Measurements from ENCODE around the gene GRM8.

Gene GRM8

DNA sequence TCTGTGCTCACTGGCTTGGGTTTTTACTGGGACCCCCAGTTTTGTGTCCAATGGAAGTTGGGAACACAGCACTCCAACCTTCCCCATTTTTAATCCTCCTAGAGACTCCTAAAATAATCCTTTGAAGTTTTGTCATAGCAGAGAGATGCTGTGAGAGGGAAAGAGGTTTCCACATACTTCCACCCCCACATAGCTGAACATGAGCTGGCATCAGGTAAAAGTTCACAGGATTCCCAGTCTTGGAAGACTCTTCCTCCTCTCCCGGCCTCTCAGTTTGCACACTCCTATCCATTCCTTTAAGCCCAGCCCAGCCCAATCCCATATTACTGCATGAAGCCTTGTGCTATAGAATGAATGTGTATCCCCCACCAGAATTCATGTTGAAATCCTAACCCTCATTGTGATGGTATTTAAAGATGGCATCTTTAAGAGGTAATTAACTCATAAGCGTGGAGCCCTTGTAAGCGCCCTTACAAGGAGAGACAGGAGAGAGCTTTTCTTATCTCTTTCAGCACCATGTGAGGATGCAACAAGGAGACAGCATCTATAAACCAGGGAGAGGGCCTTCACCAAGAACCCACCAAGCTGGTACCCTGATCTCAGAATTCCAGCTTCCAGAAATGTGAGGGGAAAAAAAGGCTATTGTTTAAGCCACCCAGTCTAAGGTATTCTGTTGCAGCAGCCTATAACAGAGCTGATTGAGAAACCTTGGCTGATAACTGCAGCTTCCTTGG is 22.4 kb downstream of the GRM8 start:
- no peak for DNase-seq (ENCODE audit: low spot score)

DNA sequence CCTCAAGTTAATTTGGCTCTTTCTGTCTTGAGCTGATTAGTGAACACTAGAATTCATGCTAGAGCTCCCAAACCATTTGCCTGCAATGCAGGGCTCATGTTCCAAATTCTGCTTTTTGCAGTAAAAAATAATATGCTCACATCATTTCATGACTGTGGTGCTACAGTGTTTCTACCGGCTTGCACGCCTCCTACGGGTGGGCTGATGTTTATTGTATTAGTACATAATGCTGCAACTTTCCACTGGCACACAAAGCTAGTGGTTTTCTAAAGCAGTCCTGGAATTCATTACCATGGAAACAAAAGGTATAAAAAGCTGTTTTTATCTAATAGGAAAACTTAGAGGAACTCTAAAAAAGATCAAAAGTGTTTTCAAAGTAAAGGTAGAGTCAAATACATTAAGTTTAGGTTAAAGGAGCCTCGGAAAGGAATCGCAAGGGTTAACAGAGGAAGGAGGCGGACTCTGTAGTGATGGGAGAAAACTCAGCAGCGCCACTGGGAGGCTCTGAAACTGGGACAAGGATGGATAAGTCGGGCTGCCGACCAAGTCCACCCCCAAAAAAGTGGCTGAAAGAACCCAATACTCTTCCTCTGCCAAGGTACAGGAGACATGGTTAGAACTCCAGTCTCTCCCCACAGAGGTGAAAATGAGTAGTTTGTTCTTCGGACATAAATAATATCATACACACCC is 25.9 kb downstream of the GRM8 start:
- no peak for DNase-seq (ENCODE audit: low spot score)

GRCh38 chr7:127221731-127222130 is 31.0 kb downstream of the GRM8 start:
- DNase-seq (ENCODE audit: low spot score): no peak

DNA sequence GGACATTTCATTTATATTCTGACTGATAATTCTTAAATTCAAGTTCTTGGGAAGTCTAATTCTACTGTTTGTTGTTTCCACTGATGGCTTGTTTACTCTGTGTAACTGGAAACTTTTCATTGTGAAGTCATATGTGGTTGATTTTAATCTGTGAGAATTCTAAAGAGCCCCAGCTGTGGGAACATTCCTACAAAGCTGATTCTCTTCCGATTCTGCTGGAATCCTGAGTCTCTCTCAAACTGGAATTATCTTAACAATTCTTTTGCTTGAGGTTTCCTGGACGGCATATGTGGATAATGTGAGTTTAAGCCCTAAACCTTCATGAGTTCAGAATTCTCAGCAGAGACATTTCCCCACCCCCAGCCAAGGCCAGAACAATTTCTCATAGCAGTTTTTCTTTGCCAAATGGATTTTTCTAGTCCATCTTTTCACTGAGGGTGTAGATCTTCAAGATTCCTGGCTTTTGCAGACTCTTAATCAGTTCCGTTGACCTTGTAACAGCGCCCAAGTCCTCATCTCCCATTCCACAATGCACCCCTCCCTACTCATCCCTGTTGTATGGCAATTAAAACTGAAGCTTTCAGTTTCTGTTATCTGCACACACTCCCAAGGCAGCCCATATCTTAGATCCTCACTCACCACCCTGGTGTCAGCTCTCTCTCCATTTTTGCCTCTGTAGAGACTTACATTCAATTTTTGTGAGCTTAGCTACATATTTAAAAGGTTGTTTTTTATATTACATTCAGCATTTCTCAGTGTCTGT is 37.6 kb downstream of the GRM8 start:
- DNase-seq (ENCODE audit: low spot score): no peak

DNA sequence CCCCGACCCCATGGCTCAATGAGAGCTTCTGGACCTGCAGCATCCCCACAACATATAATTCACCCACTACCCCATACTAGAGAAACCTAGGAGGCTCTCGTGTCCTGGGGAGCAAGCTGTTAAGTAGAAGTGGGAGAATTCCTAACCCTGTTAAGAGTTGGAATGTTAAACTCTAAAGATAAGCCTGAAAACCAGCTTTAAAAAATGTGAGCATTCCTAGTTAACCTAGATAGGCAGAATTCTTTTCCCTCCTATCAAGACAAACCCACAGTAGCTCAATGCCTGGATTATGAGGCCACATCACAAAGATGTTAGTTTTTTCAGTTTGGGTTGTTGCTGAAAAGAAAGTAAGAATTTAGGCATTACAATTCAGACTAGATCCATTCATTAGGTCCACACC is 42.9 kb downstream of the GRM8 start:
- no peak for DNase-seq (ENCODE audit: low spot score)

- no peak for DNase-seq (ENCODE audit: low spot score)
Observed at GRCh38 chr7:127208860-127209259, 43.9 kb downstream of the GRM8 start.

DNA sequence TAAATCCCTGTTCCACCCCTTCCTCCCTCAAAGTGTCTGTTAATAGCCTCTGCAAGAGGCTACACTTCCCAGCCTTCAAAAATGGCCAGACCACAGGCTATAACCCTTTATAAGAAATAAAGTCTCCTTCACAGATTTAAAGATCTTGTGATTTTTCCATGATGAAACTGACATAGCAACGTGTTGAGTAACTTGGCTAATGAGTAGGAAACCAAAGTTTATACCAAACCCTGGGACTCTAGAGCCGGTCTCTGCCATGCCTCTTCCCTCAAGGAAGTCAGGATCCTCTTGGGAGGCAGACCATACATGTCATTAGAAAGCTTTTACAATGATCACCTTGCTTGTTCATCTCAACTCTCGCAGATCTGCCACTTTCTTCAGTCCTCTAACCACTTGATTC is 44.4 kb downstream of the GRM8 start:
- no peak for DNase-seq (ENCODE audit: low spot score)

DNA sequence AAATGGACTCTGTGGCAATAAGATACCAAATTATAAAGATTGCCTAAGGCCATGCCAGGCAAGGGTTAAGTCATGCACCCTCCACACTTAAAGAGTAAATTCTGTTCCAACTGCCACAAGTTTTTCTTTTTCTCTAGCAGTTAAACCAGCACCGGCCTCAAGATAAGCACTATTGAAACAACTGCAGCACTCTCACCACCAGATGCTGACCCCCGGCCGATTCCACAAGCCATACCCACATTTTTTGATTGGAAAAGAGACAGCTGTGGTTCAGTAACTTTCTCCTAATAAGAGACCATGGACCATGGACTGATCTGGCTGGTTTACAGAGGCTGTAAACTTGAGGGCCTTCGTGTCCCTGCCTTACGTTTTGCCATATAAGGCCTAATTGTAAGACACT is 44.9 kb downstream of the GRM8 start:
- DNase-seq (ENCODE audit: low spot score): no peak

DNA sequence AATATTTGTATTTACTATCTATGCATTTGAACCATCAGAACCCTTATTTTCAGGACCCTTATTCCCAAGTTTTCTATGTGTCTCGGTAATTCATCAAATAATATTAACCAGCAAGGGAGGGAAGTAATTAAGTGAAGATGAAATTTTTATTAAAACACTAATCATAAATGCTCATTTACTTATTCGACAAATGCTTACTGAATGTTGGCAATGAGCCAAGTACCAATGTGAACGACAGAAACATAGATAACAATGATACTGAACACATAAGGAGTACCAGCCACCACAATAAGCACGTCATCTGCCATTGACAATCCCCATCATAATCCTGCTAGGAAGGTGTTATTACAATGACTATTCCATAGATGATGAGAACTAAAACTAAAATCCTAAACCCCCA is 45.5 kb downstream of the GRM8 start:
- DNase-seq (ENCODE audit: low spot score): no peak

- DNase-seq (ENCODE audit: low spot score): no peak
Observed at GRCh38 chr7:127194571-127194970, 58.2 kb downstream of the GRM8 start.

DNA sequence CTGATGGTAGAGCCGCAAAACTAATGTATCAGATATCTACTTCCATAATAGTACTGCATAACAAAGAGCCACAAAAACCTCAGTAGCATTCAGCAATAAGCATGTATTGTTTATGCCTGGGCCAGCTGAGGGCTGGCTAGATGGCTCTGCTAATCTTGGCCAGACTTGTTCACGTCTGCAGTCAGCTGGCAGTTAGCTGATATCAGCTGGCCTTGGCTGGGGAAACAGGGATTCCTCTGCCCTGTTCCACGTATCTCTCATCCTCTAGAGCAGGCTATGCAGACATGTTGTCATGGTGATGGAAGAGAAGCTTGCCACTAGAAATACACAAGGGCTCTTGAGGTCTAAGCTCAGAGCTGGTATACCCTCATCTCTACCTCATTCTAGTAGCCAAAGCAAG is 62.9 kb downstream of the GRM8 start:
- no peak for DNase-seq (ENCODE audit: low spot score)

DNA sequence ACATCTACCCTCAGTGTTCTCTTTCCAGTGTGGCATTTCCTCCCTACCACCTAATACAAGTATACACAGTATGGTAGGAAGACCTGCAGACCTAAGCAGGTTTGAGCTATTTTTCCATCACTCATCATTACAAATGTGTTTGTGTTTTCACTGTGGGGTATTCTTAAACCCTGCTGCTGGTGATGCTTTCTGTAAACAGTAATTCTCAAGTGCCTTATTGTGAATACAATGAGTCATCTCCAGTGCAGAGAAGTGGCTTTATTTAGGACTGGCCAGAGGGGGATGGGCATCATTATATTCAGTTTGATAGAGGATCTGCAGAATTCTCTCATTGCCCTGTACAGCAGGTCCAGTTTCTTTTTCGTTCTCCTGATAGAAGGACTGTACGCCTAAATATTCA is 63.7 kb downstream of the GRM8 start:
- peak; percentile 62 for DNase-seq (ENCODE audit: low spot score)

DNA sequence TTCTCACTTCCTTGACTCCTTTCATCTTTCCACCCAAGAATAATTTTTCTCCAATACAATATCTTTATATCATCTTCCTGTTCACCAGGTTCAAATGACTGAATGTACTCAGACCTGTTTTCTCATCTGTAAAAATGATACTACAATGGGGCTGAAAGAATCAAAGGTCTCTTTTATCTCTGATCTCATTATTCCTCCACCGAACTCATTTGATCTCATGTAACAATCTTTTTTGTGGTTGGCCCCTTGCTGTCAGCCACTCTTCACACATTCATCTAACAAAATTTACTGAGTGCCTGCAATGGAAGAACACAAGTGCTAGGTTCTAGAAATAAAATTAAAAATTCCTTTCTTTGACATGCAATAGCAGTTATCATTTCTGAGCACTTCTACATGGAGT is 65.0 kb downstream of the GRM8 start:
- no peak for DNase-seq (ENCODE audit: low spot score)

DNA sequence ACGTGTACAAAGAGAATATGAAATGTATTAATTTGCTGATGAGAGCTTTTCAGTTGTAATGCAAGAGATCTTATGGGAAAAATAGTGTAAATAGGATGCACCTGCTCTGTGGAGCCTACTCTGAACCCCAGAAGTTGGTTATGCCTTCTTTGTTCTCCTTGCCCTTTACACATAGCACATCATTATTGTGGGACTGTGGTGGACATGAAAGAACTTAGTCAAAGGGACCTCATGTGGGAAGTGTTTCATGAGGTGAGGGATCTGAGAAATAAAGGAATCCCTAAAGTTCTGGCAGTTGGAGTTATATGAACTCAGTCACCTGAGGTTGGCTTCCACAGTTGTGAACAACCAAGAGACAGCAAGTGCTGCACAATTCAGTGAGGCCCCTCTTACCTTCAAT is 66.1 kb downstream of the GRM8 start:
- DNase-seq (ENCODE audit: low spot score): no peak

GRCh38 chr7:127177156-127177555 is 75.6 kb downstream of the GRM8 start:
- no peak for DNase-seq (ENCODE audit: low spot score)

DNA sequence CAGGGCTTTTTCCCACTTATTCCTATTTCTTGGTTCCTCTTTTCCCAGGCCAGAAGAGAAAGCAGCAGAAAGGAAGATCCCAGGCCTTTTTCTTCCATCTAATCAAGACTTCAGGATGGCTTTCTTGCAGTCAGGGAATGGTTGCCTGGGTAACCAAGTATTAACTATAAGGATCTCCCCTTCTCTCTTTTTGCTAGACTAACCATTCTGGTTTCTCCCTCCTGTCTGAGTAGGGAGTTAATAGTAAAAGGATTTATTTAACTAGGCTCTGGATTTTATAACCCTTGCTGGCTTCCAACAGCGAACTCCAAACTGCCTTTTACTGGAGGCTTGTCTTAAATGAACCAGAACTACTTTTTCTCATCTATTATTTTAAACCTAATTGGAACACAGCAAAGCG is 90.4 kb downstream of the GRM8 start:
- no peak for DNase-seq (ENCODE audit: low spot score)

DNA sequence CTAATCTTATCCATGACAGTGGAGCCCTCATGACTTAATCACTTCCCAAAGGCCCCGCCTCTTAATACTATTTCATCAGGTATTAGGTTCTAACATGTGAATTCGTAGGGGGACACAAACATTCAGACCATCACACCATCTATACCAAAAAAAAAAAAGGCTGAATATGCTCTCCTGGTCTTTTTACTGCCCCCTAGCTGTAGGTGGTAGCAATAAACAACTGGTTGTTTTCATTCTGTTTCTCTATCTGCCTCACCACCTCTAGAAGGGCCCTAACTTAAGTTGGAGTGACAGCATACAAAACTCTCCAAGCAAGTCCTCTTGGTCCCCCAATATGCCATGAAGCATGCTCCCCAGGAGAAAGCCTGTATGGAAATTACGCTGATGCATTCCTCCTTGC is 94.1 kb downstream of the GRM8 start:
- peak; percentile 29 for DNase-seq (ENCODE audit: low spot score)

DNA sequence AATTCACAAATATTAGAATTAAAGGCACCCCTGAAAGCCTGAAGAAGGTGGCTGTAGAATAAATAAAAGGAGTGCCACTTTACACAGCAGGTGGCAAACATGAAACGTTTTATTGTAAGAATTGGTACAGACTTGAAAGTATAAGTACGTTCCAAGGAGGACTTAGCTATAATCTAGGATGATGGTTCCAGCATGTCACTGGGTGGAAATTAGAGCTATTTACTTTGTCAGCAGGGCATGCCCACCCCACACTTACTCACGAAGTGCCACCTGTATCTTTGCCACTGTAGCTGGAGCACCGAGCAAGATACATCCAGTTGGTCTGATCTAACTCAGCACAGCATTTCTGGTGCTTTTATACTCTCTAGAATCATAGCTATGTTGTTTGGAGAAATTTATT is 97.8 kb downstream of the GRM8 start:
- no peak for DNase-seq (ENCODE audit: low spot score)

DNA sequence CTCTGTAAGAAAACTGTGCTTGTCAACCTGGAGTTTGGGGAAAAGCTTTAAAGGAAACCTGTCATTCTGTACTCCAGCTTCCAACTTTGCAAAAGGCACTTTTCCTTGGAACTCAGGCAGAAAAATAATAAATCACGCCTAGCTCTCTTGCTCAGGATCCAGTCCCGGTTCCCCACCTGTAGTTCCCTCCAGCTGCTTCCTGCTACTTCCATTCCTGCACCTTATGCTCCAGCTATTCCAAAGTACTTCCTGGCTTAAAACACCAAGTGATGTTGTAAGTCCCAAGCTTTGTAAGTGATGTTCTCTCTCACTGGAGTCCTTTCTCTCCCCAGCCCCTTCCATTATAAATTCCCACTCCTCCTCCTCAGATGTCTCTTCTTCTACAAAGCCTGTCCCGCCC is 98.6 kb downstream of the GRM8 start:
- no peak for DNase-seq (ENCODE audit: low spot score)

DNA sequence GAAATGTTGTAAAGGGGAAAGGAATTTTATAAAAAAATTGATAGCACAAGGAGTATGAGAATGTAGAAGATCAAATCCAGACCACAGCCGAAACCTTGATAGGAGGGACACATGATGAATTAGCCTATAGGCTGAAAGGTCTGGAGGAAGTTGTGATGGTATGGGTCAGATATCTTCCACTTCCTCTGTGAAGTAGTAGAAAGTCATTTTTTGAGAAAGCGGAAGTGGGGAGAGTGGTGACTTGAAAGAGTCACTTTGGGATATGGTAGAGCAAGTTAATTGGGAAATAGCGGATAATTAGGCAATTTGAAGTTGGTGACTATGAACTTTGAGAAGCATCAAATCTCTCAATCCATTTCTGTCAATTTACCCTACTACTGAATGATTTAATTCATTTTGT is 99.4 kb downstream of the GRM8 start:
- no peak for DNase-seq (ENCODE audit: low spot score)

DNA sequence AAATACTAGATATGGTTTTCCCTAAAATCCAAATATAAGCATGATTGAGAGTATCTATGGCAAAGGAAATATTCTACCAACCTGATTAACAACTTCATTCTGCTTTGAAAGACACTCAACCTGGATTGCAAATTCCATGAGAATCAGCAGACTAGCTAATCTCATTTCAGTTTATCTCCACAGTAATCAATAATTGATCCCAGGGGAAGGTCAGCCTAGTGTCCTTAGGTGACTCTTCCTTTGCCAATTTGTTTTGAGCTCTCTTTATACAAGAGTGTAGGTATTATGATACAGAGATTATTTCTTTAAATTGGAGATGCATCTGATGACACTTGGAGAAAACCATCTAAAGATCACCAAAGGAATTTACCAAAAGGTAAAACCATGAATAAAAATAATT is 100.3 kb downstream of the GRM8 start:
- DNase-seq (ENCODE audit: low spot score): no peak

- DNase-seq (ENCODE audit: low spot score): no peak
Observed at GRCh38 chr7:127151379-127151778, 101.4 kb downstream of the GRM8 start.

- DNase-seq (ENCODE audit: low spot score): no peak
Observed at GRCh38 chr7:127150543-127150942, 102.2 kb downstream of the GRM8 start.
